ENCODE measurements around the gene KIRREL1. TPM values are rescaled to one million over a fixed set of nuclear protein-coding genes. Genes with fewer than 3 reads are reported as not detected.

KIRREL1 gene
- total and polyA plus RNA-seq, 2 of the 13 experiments (the other 11 are each of a cell fraction or from before 2014, with no cell fraction given), result 0.02 to 0.03 TPM

GRCh38 chr1:158119976-158120653 lies 126.7 kb downstream of the KIRREL1 start:
- WGBS (ENCODE audit: low lambda C conversion rate), result 0% methylated on average over 1 of the region's 5 CpGs
- no peaks in the 10 kb centered on the region for H3K36me3 ChIP-seq (replicated peaks in 1 of 2; ENCODE audit: control insufficient read depth in 1 of 2, insufficient read depth in 2 of 2, low read length in 2 of 2)
- H3K9ac ChIP-seq (ENCODE audit: insufficient read depth, low read depth, low read length), result no peak overlapping the region
- ChIA-PET POLR2A (no interaction called here), CTCF (ENCODE audit: low intra/inter-chr PET ratio, low total read pairs) (no interaction called here)
- no peak overlapping the region for H3K4me3 ChIP-seq (replicated peaks in 1 of 3; ENCODE audit: insufficient read depth in 1 of 3, low read depth in 2 of 3, low read length in 3 of 3)
- no peak overlapping the region for H2AFZ ChIP-seq (ENCODE audit: low read length)
- H3K79me2 ChIP-seq (ENCODE audit: insufficient read depth, low read length), result no peaks in the 10 kb centered on the region
- H4K20me1 ChIP-seq (ENCODE audit: insufficient read depth, low read length), result no peaks in the 10 kb centered on the region
- TF ChIP-seq THAP9 (CRISPR knock-in tag; IDR thresholded peaks at IDR 0.05; ENCODE audit: borderline replicate concordance) (no peak), ZNF616 (CRISPR knock-in tag; IDR thresholded peaks at IDR 0.05; ENCODE audit: low read depth) (no peak), HNRNPL (IDR thresholded peaks at IDR 0.05; ENCODE audit: low read depth, low read length) (no peak), JDP2 (CRISPR knock-in tag; IDR thresholded peaks at IDR 0.05; ENCODE audit: borderline replicate concordance) (no peak), GABPB1 (CRISPR knock-in tag; IDR thresholded peaks at IDR 0.05) (no peak), ZNF263 (CRISPR knock-in tag; IDR thresholded peaks at IDR 0.05) (no peak), ERF (CRISPR knock-in tag; IDR thresholded peaks at IDR 0.05) (no peak), ZNF672 (CRISPR knock-in tag; IDR thresholded peaks at IDR 0.05) (no peak), ZNF773 (CRISPR knock-in tag; IDR thresholded peaks at IDR 0.05; ENCODE audit: borderline replicate concordance) (no peak), CAMTA2 (CRISPR knock-in tag; IDR thresholded peaks at IDR 0.05; ENCODE audit: borderline replicate concordance) (no peak), MTF2 (CRISPR knock-in tag; IDR thresholded peaks at IDR 0.05; ENCODE audit: borderline replicate concordance) (no peak), ISL2 (CRISPR knock-in tag; IDR thresholded peaks at IDR 0.05) (no peak), ZNF124 (CRISPR knock-in tag; IDR thresholded peaks at IDR 0.05) (no peak), TOE1 (CRISPR knock-in tag; IDR thresholded peaks at IDR 0.05) (no peak), KAT2B (IDR thresholded peaks at IDR 0.05; ENCODE audit: borderline replicate concordance, low read depth, low read length) (no peak), ZNF264 (CRISPR knock-in tag; IDR thresholded peaks at IDR 0.05) (no peak), ZBTB20 (CRISPR knock-in tag; IDR thresholded peaks at IDR 0.05; ENCODE audit: borderline replicate concordance, low read depth) (no peak), RAD21 (CRISPR knock-in tag; IDR thresholded peaks at IDR 0.05) (no peak), ZSCAN9 (CRISPR knock-in tag; IDR thresholded peaks at IDR 0.05; ENCODE audit: borderline replicate concordance) (no peak)
- no peak overlapping the region for H3K27ac ChIP-seq (ENCODE audit: extremely low read length, insufficient read depth, low read length)
- no peaks in the 10 kb centered on the region for H3K4me1 ChIP-seq (ENCODE audit: insufficient read depth, low read length)
- H3K27me3 ChIP-seq (ENCODE audit: control insufficient read depth in 1 of 2, insufficient read depth in 2 of 2, low read length in 2 of 2), result peaks cover 0 to 6% of the 10 kb centered on the region in 2 experiments; a peak in 2 of 5 replicates
- H3K4me2 ChIP-seq (ENCODE audit: low read depth, low read length), result no peak overlapping the region
- H3K9me3 ChIP-seq (ENCODE audit: low read length), result no peaks in the 10 kb centered on the region
- FAIRE-seq (no peak), DNase-seq (ENCODE audit: low spot score) (no peak), ATAC-seq (no peak)
- intact Hi-C loops (cut with micrococcal nuclease; ENCODE audit: unreplicated experiment) (no loop called here), in situ Hi-C loops (cut with HindIII; ENCODE audit: extremely low pct_ligation_motif_present, low pct_unique_long_range_greater_than_20kb) (loop anchor here (5.0 to 10.0 kb wide), 2 partner anchors 158 to 245 kb away; no protein-coding TSS in a partner anchor)
- BruUV-seq (replicated peaks), result no TSS peak

All from HepG2 (cell line).